ENCODE data around the gene KCNQ1. TPM values are rescaled to one million over a fixed set of nuclear protein-coding genes. Genes with fewer than 3 reads are reported as not detected.

Gene KCNQ1
- polyA plus RNA-seq, 1 donor from 2014 or later, result not detected

DNA sequence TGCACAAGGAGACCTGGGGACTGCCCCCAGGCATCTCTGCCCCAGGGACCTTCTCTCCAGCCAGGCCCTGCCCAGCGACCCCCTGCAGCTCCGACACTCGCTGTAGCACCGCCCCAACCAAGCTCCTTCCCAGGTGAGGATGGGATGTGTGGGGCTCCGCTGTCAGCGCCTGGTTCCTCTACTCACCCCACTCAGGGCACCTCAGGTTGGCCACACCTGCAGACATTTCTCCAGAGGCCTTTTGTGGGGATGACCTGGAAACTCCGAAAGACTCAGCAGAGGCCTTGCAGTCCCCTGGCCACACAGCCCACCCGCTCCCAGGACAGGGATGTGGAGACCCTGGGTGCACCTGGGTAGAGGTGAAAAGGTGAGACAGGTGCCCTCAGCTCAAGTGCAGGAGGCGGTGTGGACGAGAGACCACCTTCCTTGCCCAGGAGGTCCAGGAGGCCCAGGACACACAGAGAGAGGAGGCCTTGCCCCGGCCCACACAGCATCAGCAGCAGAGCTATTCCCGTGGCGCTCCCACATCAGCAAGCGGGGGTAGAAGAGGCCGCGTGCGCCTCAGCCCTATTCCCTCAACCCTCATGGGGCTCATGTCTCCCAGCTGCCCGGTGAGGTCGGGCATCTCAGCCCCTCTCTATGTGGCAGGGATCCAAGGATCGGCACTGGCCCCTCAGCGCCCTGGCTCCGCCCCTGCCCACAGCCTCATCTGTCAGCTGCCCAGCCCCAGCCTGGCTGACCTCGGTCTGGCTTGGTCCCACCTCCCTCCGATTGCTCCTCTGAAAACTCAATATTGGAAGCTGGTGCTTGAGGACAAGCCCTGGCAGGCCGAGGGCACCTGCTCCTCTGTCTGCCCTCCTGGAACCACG lies 21.4 kb upstream of the KCNQ1 start:
- no peak for TF ChIP-seq SMC3 (conservative IDR thresholded peaks at IDR 0.05; ENCODE audit: poor library complexity)
- Histone ChIP-seq H3K4me3 (ENCODE audit: low read length) (no peak overlapping the region), H3K27ac (ENCODE audit: low read length) (no peak overlapping the region), H3F3A (ENCODE audit: insufficient read depth, low read length, poor library complexity, severe bottlenecking) (no peaks in the 10 kb centered on the region), H2AFZ (ENCODE audit: low read depth, low read length) (no peak overlapping the region), H3K9ac (ENCODE audit: low read length) (no peak overlapping the region), H3K27me3 (ENCODE audit: insufficient read depth, low read depth, low read length) (no peaks in the 10 kb centered on the region), H3K4me2 (ENCODE audit: low read length) (no peak overlapping the region), H3K9me3 (ENCODE audit: low read length) (no peaks in the 10 kb centered on the region), H3K79me2 (replicated peaks; ENCODE audit: insufficient read depth, low read length) (no peaks in the 10 kb centered on the region), H3K9me2 (ENCODE audit: insufficient read depth, low read length) (no peaks in the 10 kb centered on the region), H3K36me3 (ENCODE audit: insufficient read depth, low read length) (no peaks in the 10 kb centered on the region), H4K20me1 (ENCODE audit: insufficient read depth) (no peaks in the 10 kb centered on the region)

DNA sequence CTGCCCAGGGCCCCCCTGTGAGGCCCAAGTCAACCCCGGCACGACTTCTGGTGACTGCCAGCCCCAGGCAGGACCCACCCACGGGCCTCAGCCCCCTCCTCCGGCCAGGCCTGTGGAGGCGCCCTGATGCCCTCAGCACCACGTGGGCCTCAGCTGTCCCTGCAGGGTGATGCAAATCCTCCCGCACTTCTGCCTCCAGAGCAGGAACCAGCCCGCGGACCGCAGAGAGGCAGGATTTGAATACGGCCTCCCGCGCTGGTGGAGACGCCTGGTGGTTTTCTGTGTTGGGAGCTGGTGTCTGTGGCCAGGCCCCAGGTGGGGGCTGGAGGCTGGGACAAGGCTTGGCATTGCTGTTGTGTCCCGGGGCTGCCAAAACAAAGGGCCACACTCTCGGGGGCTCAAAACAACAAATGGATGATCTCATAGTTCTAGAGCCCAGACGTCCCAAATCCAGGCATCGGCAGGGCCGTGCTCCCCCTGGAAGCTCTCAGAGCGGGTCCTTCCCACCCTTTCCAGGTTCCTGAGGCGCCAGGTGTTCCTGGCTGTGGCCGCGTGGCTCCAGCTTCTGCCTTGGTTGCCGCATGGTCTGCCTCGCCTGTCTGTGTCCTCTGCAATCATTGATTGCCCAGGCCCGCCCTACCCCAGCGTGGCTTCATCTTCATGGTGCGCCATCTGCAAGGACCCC lies 19.9 kb upstream of the KCNQ1 start:
- Histone ChIP-seq H2AFZ (ENCODE audit: low read depth, low read length) (no peak overlapping the region), H3K4me3 (ENCODE audit: low read length) (no peak overlapping the region), H4K20me1 (ENCODE audit: insufficient read depth) (no peaks in the 10 kb centered on the region), H3K27ac (ENCODE audit: low read length) (no peak overlapping the region), H3F3A (ENCODE audit: insufficient read depth, low read length, poor library complexity, severe bottlenecking) (no peaks in the 10 kb centered on the region), H3K9me3 (ENCODE audit: low read length) (no peaks in the 10 kb centered on the region), H3K4me2 (ENCODE audit: low read length) (no peak overlapping the region), H3K36me3 (ENCODE audit: insufficient read depth, low read length) (no peaks in the 10 kb centered on the region), H3K27me3 (ENCODE audit: insufficient read depth, low read depth, low read length) (no peaks in the 10 kb centered on the region), H3K9ac (ENCODE audit: low read length) (no peak overlapping the region), H3K9me2 (ENCODE audit: insufficient read depth, low read length) (no peaks in the 10 kb centered on the region), H3K79me2 (replicated peaks; ENCODE audit: insufficient read depth, low read length) (no peaks in the 10 kb centered on the region)
- TF ChIP-seq EP300 (conservative IDR thresholded peaks at IDR 0.05; ENCODE audit: poor library complexity, severe bottlenecking) (no peak), RAD21 (conservative IDR thresholded peaks at IDR 0.05) (no peak), MXI1 (conservative IDR thresholded peaks at IDR 0.05; ENCODE audit: poor library complexity, severe bottlenecking) (no peak)

DNA sequence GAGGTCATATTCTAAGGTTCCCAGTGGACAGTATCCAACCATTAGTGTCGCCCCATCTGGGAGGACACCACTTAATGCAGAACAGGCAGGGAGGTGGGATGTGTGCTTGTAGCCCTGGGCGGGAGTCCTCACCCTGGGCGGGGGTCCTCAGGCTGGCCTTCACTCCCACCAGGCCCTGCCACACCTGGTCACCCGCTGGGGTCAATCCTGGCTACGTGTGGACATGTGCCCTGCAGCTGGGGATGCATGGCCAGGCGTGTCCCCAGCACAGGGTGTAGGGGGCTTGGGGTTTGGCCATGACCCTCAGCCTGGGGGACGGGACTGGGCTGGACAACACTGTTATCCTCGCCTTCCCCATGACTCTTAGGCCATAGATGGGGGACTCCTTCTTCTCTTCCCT lies 19.3 kb upstream of the KCNQ1 start:
- Histone ChIP-seq H3K9me3 (ENCODE audit: low read length) (no peaks in the 10 kb centered on the region), H3K9ac (ENCODE audit: low read length) (no peak overlapping the region), H3K9me2 (ENCODE audit: insufficient read depth, low read length) (no peaks in the 10 kb centered on the region)

More for the DNA sequence above, 19.3 kb upstream of the KCNQ1 start:
- no peak overlapping the region for H3K4me3 ChIP-seq (ENCODE audit: low read length)
- no peak for TF ChIP-seq RAD21 (conservative IDR thresholded peaks at IDR 0.05)
- no peak for TF ChIP-seq EP300 (conservative IDR thresholded peaks at IDR 0.05; ENCODE audit: poor library complexity, severe bottlenecking)
- TF ChIP-seq, protein P1, sequence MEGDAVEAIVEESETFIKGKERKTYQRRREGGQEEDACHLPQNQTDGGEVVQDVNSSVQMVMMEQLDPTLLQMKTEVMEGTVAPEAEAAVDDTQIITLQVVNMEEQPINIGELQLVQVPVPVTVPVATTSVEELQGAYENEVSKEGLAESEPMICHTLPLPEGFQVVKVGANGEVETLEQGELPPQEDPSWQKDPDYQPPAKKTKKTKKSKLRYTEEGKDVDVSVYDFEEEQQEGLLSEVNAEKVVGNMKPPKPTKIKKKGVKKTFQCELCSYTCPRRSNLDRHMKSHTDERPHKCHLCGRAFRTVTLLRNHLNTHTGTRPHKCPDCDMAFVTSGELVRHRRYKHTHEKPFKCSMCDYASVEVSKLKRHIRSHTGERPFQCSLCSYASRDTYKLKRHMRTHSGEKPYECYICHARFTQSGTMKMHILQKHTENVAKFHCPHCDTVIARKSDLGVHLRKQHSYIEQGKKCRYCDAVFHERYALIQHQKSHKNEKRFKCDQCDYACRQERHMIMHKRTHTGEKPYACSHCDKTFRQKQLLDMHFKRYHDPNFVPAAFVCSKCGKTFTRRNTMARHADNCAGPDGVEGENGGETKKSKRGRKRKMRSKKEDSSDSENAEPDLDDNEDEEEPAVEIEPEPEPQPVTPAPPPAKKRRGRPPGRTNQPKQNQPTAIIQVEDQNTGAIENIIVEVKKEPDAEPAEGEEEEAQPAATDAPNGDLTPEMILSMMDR (IDR thresholded peaks at IDR 0.05; ENCODE audit: poor library complexity, severe bottlenecking), result no peak
- no peak for TF ChIP-seq POLR2AphosphoS5 (IDR thresholded peaks at IDR 0.05)
- TF ChIP-seq, protein P2, sequence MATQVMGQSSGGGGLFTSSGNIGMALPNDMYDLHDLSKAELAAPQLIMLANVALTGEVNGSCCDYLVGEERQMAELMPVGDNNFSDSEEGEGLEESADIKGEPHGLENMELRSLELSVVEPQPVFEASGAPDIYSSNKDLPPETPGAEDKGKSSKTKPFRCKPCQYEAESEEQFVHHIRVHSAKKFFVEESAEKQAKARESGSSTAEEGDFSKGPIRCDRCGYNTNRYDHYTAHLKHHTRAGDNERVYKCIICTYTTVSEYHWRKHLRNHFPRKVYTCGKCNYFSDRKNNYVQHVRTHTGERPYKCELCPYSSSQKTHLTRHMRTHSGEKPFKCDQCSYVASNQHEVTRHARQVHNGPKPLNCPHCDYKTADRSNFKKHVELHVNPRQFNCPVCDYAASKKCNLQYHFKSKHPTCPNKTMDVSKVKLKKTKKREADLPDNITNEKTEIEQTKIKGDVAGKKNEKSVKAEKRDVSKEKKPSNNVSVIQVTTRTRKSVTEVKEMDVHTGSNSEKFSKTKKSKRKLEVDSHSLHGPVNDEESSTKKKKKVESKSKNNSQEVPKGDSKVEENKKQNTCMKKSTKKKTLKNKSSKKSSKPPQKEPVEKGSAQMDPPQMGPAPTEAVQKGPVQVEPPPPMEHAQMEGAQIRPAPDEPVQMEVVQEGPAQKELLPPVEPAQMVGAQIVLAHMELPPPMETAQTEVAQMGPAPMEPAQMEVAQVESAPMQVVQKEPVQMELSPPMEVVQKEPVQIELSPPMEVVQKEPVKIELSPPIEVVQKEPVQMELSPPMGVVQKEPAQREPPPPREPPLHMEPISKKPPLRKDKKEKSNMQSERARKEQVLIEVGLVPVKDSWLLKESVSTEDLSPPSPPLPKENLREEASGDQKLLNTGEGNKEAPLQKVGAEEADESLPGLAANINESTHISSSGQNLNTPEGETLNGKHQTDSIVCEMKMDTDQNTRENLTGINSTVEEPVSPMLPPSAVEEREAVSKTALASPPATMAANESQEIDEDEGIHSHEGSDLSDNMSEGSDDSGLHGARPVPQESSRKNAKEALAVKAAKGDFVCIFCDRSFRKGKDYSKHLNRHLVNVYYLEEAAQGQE (IDR thresholded peaks at IDR 0.05; ENCODE audit: borderline replicate concordance), result no peak
- no peak for TF ChIP-seq MXI1 (conservative IDR thresholded peaks at IDR 0.05; ENCODE audit: poor library complexity, severe bottlenecking)
- TF ChIP-seq SMC3 (conservative IDR thresholded peaks at IDR 0.05; ENCODE audit: poor library complexity), result no peak
- TF ChIP-seq EZH2 (IDR thresholded peaks at IDR 0.05; ENCODE audit: borderline replicate concordance, insufficient read depth, low read length, poor library complexity, severe bottlenecking), result no peak
- no peaks in the 10 kb centered on the region for H4K20me1 ChIP-seq (ENCODE audit: insufficient read depth)
- H3K4me2 ChIP-seq (ENCODE audit: low read length), result no peak overlapping the region
- H3K36me3 ChIP-seq (ENCODE audit: insufficient read depth, low read length), result no peaks in the 10 kb centered on the region
- H3K79me2 ChIP-seq (replicated peaks; ENCODE audit: insufficient read depth, low read length), result no peaks in the 10 kb centered on the region
- H3K27ac ChIP-seq (ENCODE audit: low read length), result no peak overlapping the region
- no peaks in the 10 kb centered on the region for H3K27me3 ChIP-seq (ENCODE audit: insufficient read depth, low read depth, low read length)
- no peak overlapping the region for H2AFZ ChIP-seq (ENCODE audit: low read depth, low read length)
- H3F3A ChIP-seq (ENCODE audit: insufficient read depth, low read length, poor library complexity, severe bottlenecking), result no peaks in the 10 kb centered on the region

All from neural cell (in vitro differentiated cells).